Measurements from ENCODE around the gene MTUS2.

DNA sequence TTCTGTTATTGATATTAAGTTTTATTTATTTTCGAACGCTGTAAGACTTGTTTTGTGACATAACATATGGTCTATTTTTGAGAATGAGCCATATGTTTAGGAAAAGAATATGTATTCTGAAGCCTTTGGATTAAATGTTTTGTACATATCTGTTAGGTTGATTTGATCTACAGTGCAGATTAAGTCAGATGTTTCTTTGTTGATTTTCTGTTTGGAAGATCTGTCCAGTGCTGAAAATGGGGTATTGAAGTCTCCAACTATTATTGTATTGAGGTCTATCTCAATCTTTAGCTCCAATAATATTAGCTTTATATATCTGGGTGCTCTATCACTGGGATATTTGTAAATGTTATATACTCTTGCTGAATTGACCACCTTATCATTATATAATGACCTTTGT lies 97.9 kb downstream of the MTUS2 start:
- no peak for TF ChIP-seq EZH2 (IDR thresholded peaks at IDR 0.05; ENCODE audit: borderline replicate concordance, insufficient read depth, low read length, poor library complexity, severe bottlenecking)
- TF ChIP-seq, protein P1, sequence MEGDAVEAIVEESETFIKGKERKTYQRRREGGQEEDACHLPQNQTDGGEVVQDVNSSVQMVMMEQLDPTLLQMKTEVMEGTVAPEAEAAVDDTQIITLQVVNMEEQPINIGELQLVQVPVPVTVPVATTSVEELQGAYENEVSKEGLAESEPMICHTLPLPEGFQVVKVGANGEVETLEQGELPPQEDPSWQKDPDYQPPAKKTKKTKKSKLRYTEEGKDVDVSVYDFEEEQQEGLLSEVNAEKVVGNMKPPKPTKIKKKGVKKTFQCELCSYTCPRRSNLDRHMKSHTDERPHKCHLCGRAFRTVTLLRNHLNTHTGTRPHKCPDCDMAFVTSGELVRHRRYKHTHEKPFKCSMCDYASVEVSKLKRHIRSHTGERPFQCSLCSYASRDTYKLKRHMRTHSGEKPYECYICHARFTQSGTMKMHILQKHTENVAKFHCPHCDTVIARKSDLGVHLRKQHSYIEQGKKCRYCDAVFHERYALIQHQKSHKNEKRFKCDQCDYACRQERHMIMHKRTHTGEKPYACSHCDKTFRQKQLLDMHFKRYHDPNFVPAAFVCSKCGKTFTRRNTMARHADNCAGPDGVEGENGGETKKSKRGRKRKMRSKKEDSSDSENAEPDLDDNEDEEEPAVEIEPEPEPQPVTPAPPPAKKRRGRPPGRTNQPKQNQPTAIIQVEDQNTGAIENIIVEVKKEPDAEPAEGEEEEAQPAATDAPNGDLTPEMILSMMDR (IDR thresholded peaks at IDR 0.05; ENCODE audit: poor library complexity, severe bottlenecking), result no peak
- no peak for TF ChIP-seq POLR2AphosphoS5 (IDR thresholded peaks at IDR 0.05)
- no peak for TF ChIP-seq RAD21 (conservative IDR thresholded peaks at IDR 0.05)
- no peak for TF ChIP-seq TAF1 (IDR thresholded peaks at IDR 0.05; ENCODE audit: low read depth)
- TF ChIP-seq, protein P2, sequence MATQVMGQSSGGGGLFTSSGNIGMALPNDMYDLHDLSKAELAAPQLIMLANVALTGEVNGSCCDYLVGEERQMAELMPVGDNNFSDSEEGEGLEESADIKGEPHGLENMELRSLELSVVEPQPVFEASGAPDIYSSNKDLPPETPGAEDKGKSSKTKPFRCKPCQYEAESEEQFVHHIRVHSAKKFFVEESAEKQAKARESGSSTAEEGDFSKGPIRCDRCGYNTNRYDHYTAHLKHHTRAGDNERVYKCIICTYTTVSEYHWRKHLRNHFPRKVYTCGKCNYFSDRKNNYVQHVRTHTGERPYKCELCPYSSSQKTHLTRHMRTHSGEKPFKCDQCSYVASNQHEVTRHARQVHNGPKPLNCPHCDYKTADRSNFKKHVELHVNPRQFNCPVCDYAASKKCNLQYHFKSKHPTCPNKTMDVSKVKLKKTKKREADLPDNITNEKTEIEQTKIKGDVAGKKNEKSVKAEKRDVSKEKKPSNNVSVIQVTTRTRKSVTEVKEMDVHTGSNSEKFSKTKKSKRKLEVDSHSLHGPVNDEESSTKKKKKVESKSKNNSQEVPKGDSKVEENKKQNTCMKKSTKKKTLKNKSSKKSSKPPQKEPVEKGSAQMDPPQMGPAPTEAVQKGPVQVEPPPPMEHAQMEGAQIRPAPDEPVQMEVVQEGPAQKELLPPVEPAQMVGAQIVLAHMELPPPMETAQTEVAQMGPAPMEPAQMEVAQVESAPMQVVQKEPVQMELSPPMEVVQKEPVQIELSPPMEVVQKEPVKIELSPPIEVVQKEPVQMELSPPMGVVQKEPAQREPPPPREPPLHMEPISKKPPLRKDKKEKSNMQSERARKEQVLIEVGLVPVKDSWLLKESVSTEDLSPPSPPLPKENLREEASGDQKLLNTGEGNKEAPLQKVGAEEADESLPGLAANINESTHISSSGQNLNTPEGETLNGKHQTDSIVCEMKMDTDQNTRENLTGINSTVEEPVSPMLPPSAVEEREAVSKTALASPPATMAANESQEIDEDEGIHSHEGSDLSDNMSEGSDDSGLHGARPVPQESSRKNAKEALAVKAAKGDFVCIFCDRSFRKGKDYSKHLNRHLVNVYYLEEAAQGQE (IDR thresholded peaks at IDR 0.05; ENCODE audit: borderline replicate concordance), result no peak
- no peak for TF ChIP-seq EP300 (conservative IDR thresholded peaks at IDR 0.05; ENCODE audit: poor library complexity, severe bottlenecking)
- TF ChIP-seq SMC3 (conservative IDR thresholded peaks at IDR 0.05; ENCODE audit: poor library complexity), result no peak
- no peak for TF ChIP-seq MXI1 (conservative IDR thresholded peaks at IDR 0.05; ENCODE audit: poor library complexity, severe bottlenecking)

All from neural cell (in vitro differentiated cells).